ENCODE measurements around the gene GPATCH11.

GPATCH11 gene

GRCh38 chr2:37083873-37084794, at the start of gene GPATCH11, which contains the start of gene HEATR5B:
Gene GPATCH11, plus strand, starts transcription at chr2:37084518. Its CDS starts 3,864 bp downstream, at chr2:37088382.
Gene HEATR5B, minus strand, starts transcription at chr2:37084372. Its CDS starts 958 bp downstream, at chr2:37083414.
- DNase-seq (ENCODE audit: low read depth in 2 of 2): peak; percentile 84 to 88

- no peak for DNase-seq (ENCODE audit: low read depth in 2 of 2)
Measured at GRCh38 chr2:37037771-37038170, 46.5 kb upstream of the GPATCH11 start.

GRCh38 chr2:37039580-37039979, 44.7 kb upstream of the GPATCH11 start:
- DNase-seq (ENCODE audit: low read depth in 2 of 2): no peak

GRCh38 chr2:37052600-37053332, 31.6 kb upstream of the GPATCH11 start:
- no peak for DNase-seq (ENCODE audit: low read depth in 2 of 2)

- no peak for DNase-seq (ENCODE audit: low read depth in 2 of 2)
Measured at GRCh38 chr2:37059841-37060240, 24.5 kb upstream of the GPATCH11 start.

GRCh38 chr2:37060446-37060845, 23.9 kb upstream of the GPATCH11 start:
- no peak for DNase-seq (ENCODE audit: low read depth in 2 of 2)

GRCh38 chr2:37061013-37061711, 23.2 kb upstream of the GPATCH11 start:
- no peak for DNase-seq (ENCODE audit: low read depth in 2 of 2)

- no peak for DNase-seq (ENCODE audit: low read depth in 2 of 2)
Measured at GRCh38 chr2:37061776-37062175, 22.5 kb upstream of the GPATCH11 start.

GRCh38 chr2:37068686-37069085, 15.6 kb upstream of the GPATCH11 start:
- DNase-seq (ENCODE audit: low read depth in 2 of 2): no peak

GRCh38 chr2:37070931-37071330, 13.4 kb upstream of the GPATCH11 start:
- DNase-seq (ENCODE audit: low read depth in 2 of 2): no peak

GRCh38 chr2:37080266-37080665, 4.1 kb upstream of the GPATCH11 start:
- no peak for DNase-seq (ENCODE audit: low read depth in 2 of 2)

- no peak for DNase-seq (ENCODE audit: low read depth in 2 of 2)
Measured at GRCh38 chr2:37080689-37081088, 3.6 kb upstream of the GPATCH11 start.

GRCh38 chr2:37084797-37085196, 479 bp downstream of the GPATCH11 start:
- no peak for DNase-seq (ENCODE audit: low read depth in 2 of 2)

- DNase-seq (ENCODE audit: low read depth in 2 of 2): no peak
Measured at GRCh38 chr2:37085731-37086147, 1.4 kb downstream of the GPATCH11 start.

- DNase-seq (ENCODE audit: low read depth in 2 of 2): no peak
Measured at GRCh38 chr2:37090019-37090477, 5.7 kb downstream of the GPATCH11 start.

GRCh38 chr2:37091873-37092272, 7.6 kb downstream of the GPATCH11 start:
- DNase-seq (ENCODE audit: low read depth in 2 of 2): no peak

GRCh38 chr2:37096568-37096967, 12.2 kb downstream of the GPATCH11 start:
- DNase-seq (ENCODE audit: low read depth in 2 of 2): no peak

- no peak for DNase-seq (ENCODE audit: low read depth in 2 of 2)
Measured at GRCh38 chr2:37098416-37099118, 14.2 kb downstream of the GPATCH11 start.

- DNase-seq (ENCODE audit: low read depth in 2 of 2): no peak
Measured at GRCh38 chr2:37100054-37100453, 15.7 kb downstream of the GPATCH11 start.

- no peak for DNase-seq (ENCODE audit: low read depth in 2 of 2)
Measured at GRCh38 chr2:37102588-37102987, 18.3 kb downstream of the GPATCH11 start.

GRCh38 chr2:37104178-37104577, 19.9 kb downstream of the GPATCH11 start:
- no peak for DNase-seq (ENCODE audit: low read depth in 2 of 2)

Data from stimulated activated CD4-positive, alpha-beta T cell treated with anti-CD3 and anti-CD28 coated beads, Interleukin-1b, Interleukin-23, amount 100 ng/mL, for 4 hours (primary cell).